HepG2 (cell line): ENCODE measurements around the gene C19orf18. TPM values are rescaled to one million over a fixed set of nuclear protein-coding genes. Genes with fewer than 3 reads are reported as not detected.

Experiments
- ATAC-seq: fragments of 200-7000 bp; cut with Tn5 transposase; 3 replicates; pipeline ENCODE4 v1.9.1; 2020; ENCODE audit warnings: mild to moderate bottlenecking, moderate library complexity
- BruUV-seq: library from RNA; stranded (reverse); fragments of 400-500 nt; replicated peaks from 2 replicates; lab custom pipeline; 2021; lab: Mats Ljungman, UMichigan
- CTCF ChIA-PET: fragments of 300-600 bp; formaldehyde crosslinking; extraction: SDS; loops from one replicate; lab custom pipeline; 2021; ENCODE audit warnings: low total read pairs, inconsistent platforms, low intra/inter-chr PET ratio; lab: Yijun Ruan, JAX
- POLR2A ChIA-PET: fragments of 350-600 bp; sonication (Branson Sonifier 250); formaldehyde crosslinking; loops from one replicate; lab custom pipeline; 2020; ENCODE audit warnings: antibody characterized with exemption, inconsistent platforms; lab: Yijun Ruan, JAX
- DNase-seq: peaks from one replicate; pipeline ENCODE4 v3.0.0-alpha.2; 2015; ENCODE audit warnings: low spot score
- FAIRE-seq: peaks from 3 replicates; lab custom pipeline; 2011; peaks lifted over from hg19 to GRCh38; lab: Jason Lieb, UNC
- H2AFZ ChIP-seq: one replicate; pipeline ENCODE4 v1.6.1; 2011; ENCODE audit warnings: low read length, inconsistent platforms
- H3K27ac ChIP-seq: fragments of 300-600 bp; 3 replicates; pipeline ENCODE4 v1.8.0; 2011; ENCODE audit warnings: mixed run types, mild to moderate bottlenecking, mixed read lengths, low read length, inconsistent platforms; ENCODE audit not compliant: insufficient read depth; ENCODE audit errors: extremely low read length
- H3K27me3 ChIP-seq, 2 experiments: fragments of 200-600 bp in 1 of 2; 2 replicates in 1 of 2; 3 replicates in 1 of 2; pipeline versions ENCODE4 v1.6.0 to v1.8.0; 2011; ENCODE audit warnings: low read length in 2 of 2, mild to moderate bottlenecking in 2 of 2, moderate library complexity in 2 of 2, inconsistent platforms in 1 of 2; ENCODE audit not compliant: insufficient read depth in 2 of 2, control insufficient read depth in 1 of 2
- H3K36me3 ChIP-seq, 2 experiments: fragments of 200-600 bp in 1 of 2; replicated peaks in 1 of 2; 2 replicates in 1 of 2; 3 replicates in 1 of 2; pipeline versions ENCODE4 v1.5.1 to v1.8.0; 2011; ENCODE audit warnings: low read length in 2 of 2, inconsistent platforms in 1 of 2; ENCODE audit not compliant: insufficient read depth in 2 of 2, control insufficient read depth in 1 of 2
- H3K4me1 ChIP-seq: 2 replicates; pipeline ENCODE4 v1.5.1; 2012; ENCODE audit warnings: low read length, inconsistent platforms; ENCODE audit not compliant: insufficient read depth
- H3K4me2 ChIP-seq: 2 replicates; pipeline ENCODE4 v1.6.0; 2011; ENCODE audit warnings: low read depth, low read length, inconsistent platforms
- H3K4me3 ChIP-seq, 3 experiments: fragments of 200-600 bp in 1 of 3; sonication (generic), shearing (Covaris generic) in 1 of 3; replicated peaks in 1 of 3; 2 replicates each; pipeline ENCODE4 v1.5.1; 2011 to 2016; ENCODE audit warnings: low read length in 3 of 3, inconsistent platforms in 2 of 3, low read depth in 2 of 3, mild to moderate bottlenecking in 2 of 3, control low read depth in 1 of 3, mixed read lengths in 1 of 3; ENCODE audit not compliant: insufficient read depth in 1 of 3
- H3K79me2 ChIP-seq: one replicate; pipeline ENCODE4 v1.6.1; 2011; ENCODE audit warnings: low read length, inconsistent platforms; ENCODE audit not compliant: insufficient read depth
- H3K9ac ChIP-seq: 2 replicates; pipeline ENCODE4 v1.6.0; 2011; ENCODE audit warnings: mild to moderate bottlenecking, low read depth, low read length, inconsistent platforms; ENCODE audit not compliant: insufficient read depth
- H3K9me3 ChIP-seq: 2 replicates; pipeline ENCODE4 v1.5.1; 2012; ENCODE audit warnings: mild to moderate bottlenecking, low read length
- H4K20me1 ChIP-seq: 2 replicates; pipeline ENCODE4 v1.6.0; 2011; ENCODE audit warnings: inconsistent platforms, mild to moderate bottlenecking, low read length, moderate library complexity; ENCODE audit not compliant: insufficient read depth
- BHLHE40 ChIP-seq: IDR thresholded peaks from 2 replicates; pipeline ENCODE4 v1.6.1; 2011; ENCODE audit warnings: low read length, improper control_type of control experiment
- CTCF ChIP-seq: sonication (generic); formaldehyde crosslinking; IDR thresholded peaks from 2 replicates; pipeline ENCODE4 v1.5.0; 2020; ENCODE audit warnings: mild to moderate bottlenecking, missing genetic modification reagents, moderate library complexity
- EHMT2 ChIP-seq: fragments of 200-600 bp; sonication (generic); IDR thresholded peaks from 2 replicates; pipeline ENCODE4 v1.7.0; 2017; ENCODE audit warnings: antibody characterized with exemption, low read depth, low read length, borderline replicate concordance
- PHF20 ChIP-seq: sonication (generic); formaldehyde crosslinking; IDR thresholded peaks from 2 replicates; pipeline ENCODE4 v1.5.0; 2020; ENCODE audit warnings: mild to moderate bottlenecking, missing genetic modification reagents
- TARDBP ChIP-seq: sonication (generic); formaldehyde crosslinking; IDR thresholded peaks from 2 replicates; pipeline ENCODE4 v1.8.0; 2022; ENCODE audit warnings: mild to moderate bottlenecking, missing genetic modification reagents
- TBX2 ChIP-seq: sonication (generic); formaldehyde crosslinking; IDR thresholded peaks from 2 replicates; pipeline ENCODE4 v1.5.0; 2020; ENCODE audit warnings: missing genetic modification reagents, mild to moderate bottlenecking, borderline replicate concordance
- ZFX ChIP-seq: sonication (generic); formaldehyde crosslinking; IDR thresholded peaks from 2 replicates; pipeline ENCODE4 v1.4.0; 2020; ENCODE audit warnings: mild to moderate bottlenecking, low read depth, missing genetic modification reagents, moderate library complexity
- ZHX2 ChIP-seq, 2 experiments: sonication (generic) in 1 of 2; formaldehyde crosslinking in 1 of 2; IDR thresholded peaks; 2 replicates each; pipeline versions ENCODE4 v1.6.1 to v1.9.0; 2014 to 2022; ENCODE audit warnings: antibody characterized with exemption in 1 of 2, borderline replicate concordance in 1 of 2, inconsistent platforms in 1 of 2, low read depth in 1 of 2, missing genetic modification reagents in 1 of 2
- ZNF460 ChIP-seq: sonication (generic); formaldehyde crosslinking; IDR thresholded peaks from 2 replicates; pipeline ENCODE4 v1.5.1; 2020; ENCODE audit warnings: missing genetic modification reagents, mild to moderate bottlenecking, borderline replicate concordance
- ZNF619 ChIP-seq: sonication (generic); formaldehyde crosslinking; IDR thresholded peaks from 2 replicates; pipeline ENCODE4 v1.4.0; 2020; ENCODE audit warnings: mild to moderate bottlenecking, missing genetic modification reagents
- ZNF790 ChIP-seq: sonication (generic); formaldehyde crosslinking; IDR thresholded peaks from 2 replicates; pipeline ENCODE4 v1.8.0; 2022; ENCODE audit warnings: missing genetic modification reagents, mild to moderate bottlenecking, borderline replicate concordance
- WGBS: methylation state at CpG from one replicate; pipeline ENCODE4 v1.1.6; 2017; ENCODE audit warnings: low lambda C conversion rate; 5-methylcytosine and 5-hydroxymethylcytosine counted together
- in situ Hi-C: cut with HindIII; loops from 2 replicates; pipeline ENCODE4 v1.10.0; 2017; ENCODE audit warnings: low pct_unique_long_range_greater_than_20kb; ENCODE audit not compliant: extremely low pct_ligation_motif_present
- intact Hi-C: fragments of 100-400 bp; cut with micrococcal nuclease; formaldehyde crosslinking; loops from one replicate; pipeline ENCODE4 v1.10.0; 2022; ENCODE audit not compliant: unreplicated experiment
- polyA plus RNA-seq, 8 experiments: library from polyadenylated mRNA; depleted of rRNA in 3 of 8; stranded (reverse) in 7 of 8; unstranded in 1 of 8; fragments of >200 nt; fragmentation: Illumina TruSeq in 4 of 8; extraction: Trizol in 4 of 8; gene quantifications; 2 replicates each; pipeline versions ENCODE4 v1.2.1 to v1.2.3, GENCODE V29; 2011 to 2016; ENCODE audit warnings: low read depth in 4 of 8, missing spikeins in 1 of 8, mixed read lengths in 1 of 8; ENCODE audit not compliant: insufficient read depth in 1 of 8
- total RNA-seq, 5 experiments: library from RNA; depleted of rRNA; stranded (reverse); fragments of >200 nt; fragmentation: Illumina TruSeq; extraction: Trizol; gene quantifications; 2 replicates each; pipeline ENCODE4 v1.2.3, GENCODE V29; 2016; ENCODE audit warnings: low read depth in 1 of 5

The C19orf18 gene
- total and polyA plus RNA-seq, 2 of the 13 experiments (the other 11 are each of a cell fraction or from before 2014, with no cell fraction given), result 0.38 to 0.55 TPM

- Histone ChIP-seq H3K36me3 (no peaks in the 10 kb centered on the region), H3K4me1 (no peaks in the 10 kb centered on the region), H3K27me3 (no peaks in the 10 kb centered on the region), H4K20me1 (no peaks in the 10 kb centered on the region), H3K9me3 (peaks cover 62% of the 10 kb centered on the region), H2AFZ (no peak overlapping the region), H3K27ac (no peak overlapping the region), H3K4me3 (no peak overlapping the region; a peak in 1 of 6 replicates), H3K9ac (no peak overlapping the region), H3K4me2 (no peak overlapping the region), H3K79me2 (no peaks in the 10 kb centered on the region)
- in situ Hi-C loops, result no loop called here
- TF ChIP-seq ZFX, result no peak
- no peak for TF ChIP-seq EHMT2
- TF ChIP-seq ZNF790 (CRISPR knock-in tag), result no peak
- TF ChIP-seq TARDBP (CRISPR knock-in tag), result no peak
- no peak for TF ChIP-seq TBX2 (CRISPR knock-in tag)
- no peak for TF ChIP-seq PHF20
- no TSS peak for BruUV-seq
- POLR2A ChIA-PET, result no interaction called here
- no peak for FAIRE-seq
- no peak for ATAC-seq
- intact Hi-C loops, result no loop called here
- no peak for DNase-seq
- CTCF ChIA-PET, result no interaction called here
- 12% methylated on average over 3 of the region's 4 CpGs for WGBS
Measured at GRCh38 chr19:57954996-57955395, 19.3 kb downstream of the C19orf18 start.

GRCh38 chr19:57949702-57950101, 24.6 kb downstream of the C19orf18 start:
- BruUV-seq, result no TSS peak
- Histone ChIP-seq H3K9ac (no peak overlapping the region), H3K4me1 (peaks cover 15% of the 10 kb centered on the region), H3K27me3 (no peaks in the 10 kb centered on the region; a peak in 1 of 5 replicates), H3K79me2 (peaks cover 21% of the 10 kb centered on the region), H3K36me3 (no peaks in the 10 kb centered on the region), H3K4me2 (no peak overlapping the region), H3K4me3 (no peak overlapping the region), H3K9me3 (peaks cover 55% of the 10 kb centered on the region), H3K27ac (no peak overlapping the region), H4K20me1 (no peaks in the 10 kb centered on the region), H2AFZ (no peak overlapping the region)
- POLR2A ChIA-PET, result interaction anchor here (2.0 kb wide), 1 partner anchor 53 kb away, joined by 5 read pairs; the partner anchor contains the start of gene ZNF606
- intact Hi-C loops, result no loop called here
- DNase-seq (no peak), ATAC-seq (no peak), FAIRE-seq (no peak)
- WGBS, result 55% methylated on average over 7 of the region's 12 CpGs
- in situ Hi-C loops, result no loop called here
- CTCF ChIA-PET, result no interaction called here
- TF ChIP-seq CTCF (CRISPR knock-in tag) (no peak), BHLHE40 (no peak), ZHX2 (IDR thresholded peaks at IDR 0.05; ENCODE audit: low read depth) (no peak), ZHX2 (CRISPR knock-in tag; IDR thresholded peaks at IDR 0.05; ENCODE audit: borderline replicate concordance) (no peak), ZNF619 (no peak), ZNF460 (CRISPR knock-in tag) (no peak)
